Stimulated activated CD4-positive, alpha-beta T cell treated with anti-CD3 and anti-CD28 coated beads, Interleukin-1b, Interleukin-23, amount 100 ng/mL, for 4 hours (primary cell): Measurements from ENCODE around the gene TNFSF11.

ENCODE experiments used
- DNase-seq, 2 donors: peaks; one replicate each; pipeline ENCODE4 v3.0.0-alpha.2; 2020; ENCODE audit warnings: low read depth in 2 of 2

TNFSF11 gene

DNA sequence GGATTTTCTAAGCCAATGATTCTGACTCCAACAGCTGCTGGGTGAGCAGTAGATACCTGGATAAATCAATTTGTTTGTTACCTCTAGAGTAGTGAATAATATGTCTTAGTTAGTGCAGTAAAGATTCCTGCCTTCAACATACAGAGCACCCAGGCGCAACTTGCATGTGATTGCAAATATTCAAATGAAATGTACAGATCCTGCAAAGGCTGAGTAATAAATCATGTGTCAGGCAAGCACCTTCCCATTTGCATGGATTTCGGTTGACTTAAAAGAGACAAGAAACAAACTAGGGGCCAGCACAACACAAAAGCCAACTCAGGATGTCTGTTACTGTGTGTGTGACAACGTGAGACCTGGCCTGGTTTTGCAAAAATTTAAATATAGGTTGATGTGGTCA is 79.7 kb downstream of the TNFSF11 start:
- DNase-seq = no peak

DNA sequence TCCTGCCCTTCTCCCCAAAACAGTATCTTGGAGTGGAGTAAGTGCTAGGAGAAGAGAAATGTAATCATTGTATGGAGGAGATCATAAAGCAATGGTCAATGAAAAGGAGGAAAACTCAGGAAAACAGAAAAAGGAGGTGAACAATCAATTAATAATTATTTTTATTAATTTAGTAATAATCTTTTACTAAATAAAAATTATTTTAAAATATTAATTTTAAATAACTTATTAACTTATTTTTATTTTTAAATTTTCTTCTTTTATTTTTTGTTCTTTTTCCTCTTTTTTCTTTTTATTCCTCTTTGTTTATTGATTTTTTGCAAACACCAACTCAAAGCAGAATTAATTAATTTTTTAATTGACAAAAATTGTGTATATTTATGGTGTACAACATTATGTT is 80.3 kb downstream of the TNFSF11 start:
- no peak for DNase-seq

DNA sequence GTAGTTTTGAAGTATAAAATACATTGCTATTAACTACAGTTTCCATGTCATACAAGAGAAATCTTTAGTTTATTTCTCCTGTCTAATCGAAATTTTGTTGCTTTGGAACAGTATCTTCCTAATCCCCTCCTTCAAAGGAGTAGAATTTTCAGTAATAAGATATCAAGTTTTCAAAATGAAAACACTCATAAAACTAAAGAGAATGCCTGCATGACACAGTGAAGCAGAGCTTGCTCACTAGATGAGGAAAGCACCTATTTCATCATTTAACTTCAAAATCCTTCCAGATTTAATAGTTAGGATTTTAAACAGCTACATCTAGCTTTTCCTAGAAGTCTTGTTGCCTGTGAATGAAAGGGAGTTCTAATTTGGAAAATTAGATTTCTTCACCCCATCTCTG is 80.8 kb downstream of the TNFSF11 start:
- no peak for DNase-seq

- no peak for DNase-seq
Measured at GRCh38 chr13:42656161-42656560, 82.2 kb downstream of the TNFSF11 start.

DNA sequence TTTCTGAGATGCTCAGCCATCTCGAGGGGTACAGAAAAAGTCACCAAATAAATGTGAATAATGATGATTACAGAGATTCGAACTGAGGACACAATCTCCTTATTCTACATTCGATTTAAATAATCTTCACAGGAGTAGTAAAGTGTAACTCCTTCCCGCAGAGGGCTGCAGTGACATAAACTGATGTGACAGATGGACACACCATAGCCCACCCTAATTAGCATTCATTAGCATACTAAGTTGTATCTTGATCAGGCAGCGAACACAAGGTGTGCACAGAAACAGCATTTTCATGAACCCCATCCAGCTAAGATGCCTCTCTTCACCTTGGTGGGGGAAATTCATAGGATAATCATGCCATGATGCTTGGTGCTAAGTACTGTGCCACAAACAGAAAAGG is 83.0 kb downstream of the TNFSF11 start:
- DNase-seq = no peak
